Smooth muscle cell (in vitro differentiated cells): ENCODE data around the gene GNG10. TPM values are rescaled to one million over a fixed set of nuclear protein-coding genes. Genes with fewer than 3 reads are reported as not detected.

Experiments
- DNase-seq: peaks from one replicate; lab custom pipeline; 2025; ENCODE audit not compliant: unreplicated experiment; lab: John Stamatoyannopoulos, UW
- H2AFZ ChIP-seq: fragments of 200-600 bp; sonication (generic); 2 replicates; pipeline ENCODE4 v1.6.0; 2016; ENCODE audit warnings: antibody characterized with exemption, low read depth, mild to moderate bottlenecking
- H3F3A ChIP-seq: fragments of 200-600 bp; sonication (generic); 2 replicates; pipeline ENCODE4 v1.6.0; 2017; ENCODE audit warnings: antibody characterized with exemption, low read depth
- H3K27ac ChIP-seq: fragments of 200-600 bp; sonication (generic); 2 replicates; pipeline ENCODE4 v1.5.1; 2016; ENCODE audit warnings: low read depth, mild to moderate bottlenecking
- H3K27me3 ChIP-seq: fragments of 200-600 bp; sonication (generic); 2 replicates; pipeline ENCODE4 v1.6.1; 2016; ENCODE audit warnings: low read depth, mild to moderate bottlenecking
- H3K36me3 ChIP-seq: fragments of 200-600 bp; sonication (generic); 2 replicates; pipeline ENCODE4 v1.5.1; 2016; ENCODE audit warnings: low read depth
- H3K4me1 ChIP-seq: fragments of 200-600 bp; sonication (generic); 2 replicates; pipeline ENCODE4 v1.5.1; 2016; ENCODE audit warnings: low read depth
- H3K4me2 ChIP-seq: fragments of 200-600 bp; sonication (generic); 2 replicates; pipeline ENCODE4 v1.6.0; 2016; ENCODE audit warnings: mild to moderate bottlenecking
- H3K4me3 ChIP-seq: fragments of 200-600 bp; sonication (generic); 2 replicates; pipeline ENCODE4 v1.5.1; 2016; ENCODE audit warnings: mild to moderate bottlenecking
- H3K79me2 ChIP-seq: fragments of 200-600 bp; sonication (generic); 2 replicates; pipeline ENCODE4 v1.6.0; 2016; ENCODE audit warnings: low read depth, mild to moderate bottlenecking
- H3K9ac ChIP-seq: fragments of 200-600 bp; sonication (generic); 2 replicates; pipeline ENCODE4 v1.6.0; 2016; ENCODE audit warnings: low read depth
- H3K9me3 ChIP-seq: fragments of 200-600 bp; sonication (generic); replicated peaks from 2 replicates; pipeline ENCODE4 v1.5.1; 2016; ENCODE audit warnings: low read depth
- H4K20me1 ChIP-seq: fragments of 200-600 bp; sonication (generic); 2 replicates; pipeline ENCODE4 v1.6.0; 2016; ENCODE audit warnings: low read depth
- CTCF ChIP-seq: fragments of 200-600 bp; sonication (generic); IDR thresholded peaks from 2 replicates; pipeline ENCODE4 v1.5.1; 2017; ENCODE audit warnings: borderline replicate concordance, mild to moderate bottlenecking, antibody characterized with exemption; ENCODE audit not compliant: insufficient read depth, poor library complexity, severe bottlenecking
- WGBS: methylation state at CpG from one replicate; pipeline ENCODE4 v1.1.7; 2016; ENCODE audit warnings: low lambda C conversion rate; 5-methylcytosine and 5-hydroxymethylcytosine counted together
- polyA plus RNA-seq: library from polyadenylated mRNA; unstranded; fragments of >200 nt; fragmentation: Nextera tagmentation; extraction: Ambion mirVana; gene quantifications from 2 replicates; pipeline ENCODE4 v1.2.1, GENCODE V29; 2016
- total RNA-seq: library from RNA; depleted of rRNA; stranded (reverse); fragments of >200 nt; gene quantifications from 2 replicates; pipeline ENCODE4 v1.2.3, GENCODE V29; 2014

The GNG10 gene
- total and polyA plus RNA-seq, 2 experiments from 2014 or later = 47.9 to 104 TPM

- Histone ChIP-seq H3K36me3 (no peaks in the 10 kb centered on the region), H2AFZ (no peak overlapping the region), H3K4me3 (no peak overlapping the region), H3K27me3 (no peaks in the 10 kb centered on the region), H3K27ac (peak overlapping the region; percentile 10), H3K9ac (no peak overlapping the region), H4K20me1 (peaks cover 73% of the 10 kb centered on the region), H3K4me1 (peaks cover 10% of the 10 kb centered on the region), H3K79me2 (peaks cover 74% of the 10 kb centered on the region), H3K4me2 (no peak overlapping the region), H3K9me3 (no peaks in the 10 kb centered on the region), H3F3A (peaks cover 9% of the 10 kb centered on the region)
- WGBS = 85% methylated on average over 6 of the region's 6 CpGs
- no peak for DNase-seq
- TF ChIP-seq CTCF = no peak
Measured at GRCh38 chr9:111637421-111637950, 23.9 kb upstream of the GNG10 start.

- Histone ChIP-seq H3K9ac (no peak overlapping the region), H3K79me2 (peaks cover 43% of the 10 kb centered on the region), H3K27me3 (no peaks in the 10 kb centered on the region), H3K9me3 (no peaks in the 10 kb centered on the region), H2AFZ (no peak overlapping the region), H3K4me3 (no peak overlapping the region), H3K4me2 (no peak overlapping the region), H3F3A (no peaks in the 10 kb centered on the region), H4K20me1 (peaks cover 48% of the 10 kb centered on the region), H3K27ac (no peak overlapping the region), H3K4me1 (no peaks in the 10 kb centered on the region), H3K36me3 (peaks cover 9% of the 10 kb centered on the region)
- TF ChIP-seq CTCF = no peak
- no peak for DNase-seq
- 97% methylated on average over 8 of the region's 8 CpGs for WGBS
Measured at GRCh38 chr9:111644195-111644772, 17.1 kb upstream of the GNG10 start.

- peaks cover 13% of the 10 kb centered on the region for H3K36me3 ChIP-seq
- H4K20me1 ChIP-seq = peaks cover 49% of the 10 kb centered on the region
- no peaks in the 10 kb centered on the region for H3K4me1 ChIP-seq
- H3K4me2 ChIP-seq = no peak overlapping the region
- no peak overlapping the region for H3K27ac ChIP-seq
- no peaks in the 10 kb centered on the region for H3K27me3 ChIP-seq
- H3K4me3 ChIP-seq = no peak overlapping the region
- no peak overlapping the region for H2AFZ ChIP-seq
- TF ChIP-seq CTCF = no peak
- peaks cover 38% of the 10 kb centered on the region for H3K79me2 ChIP-seq
- no peaks in the 10 kb centered on the region for H3K9me3 ChIP-seq
- H3F3A ChIP-seq = no peaks in the 10 kb centered on the region
- no peak overlapping the region for H3K9ac ChIP-seq
- WGBS = 97% methylated on average over 1 of the region's 1 CpG
- DNase-seq = no peak
Measured at GRCh38 chr9:111645806-111646205, 15.6 kb upstream of the GNG10 start.

- no peak overlapping the region for H3K27ac ChIP-seq
- H3K9ac ChIP-seq = no peak overlapping the region
- no peak overlapping the region for H2AFZ ChIP-seq
- no peak overlapping the region for H3K4me2 ChIP-seq
- DNase-seq = no peak
- H4K20me1 ChIP-seq = peaks cover 54% of the 10 kb centered on the region
- 95% methylated on average over 2 of the region's 2 CpGs for WGBS
- peaks cover 13% of the 10 kb centered on the region for H3K36me3 ChIP-seq
- no peak for TF ChIP-seq CTCF
- H3K4me3 ChIP-seq = no peak overlapping the region
- no peaks in the 10 kb centered on the region for H3K27me3 ChIP-seq
- H3K79me2 ChIP-seq = peaks cover 38% of the 10 kb centered on the region
- H3K9me3 ChIP-seq = no peaks in the 10 kb centered on the region
- no peaks in the 10 kb centered on the region for H3F3A ChIP-seq
- H3K4me1 ChIP-seq = no peaks in the 10 kb centered on the region
Measured at GRCh38 chr9:111646417-111646816, 15.0 kb upstream of the GNG10 start.
